Superior temporal gyrus (tissue), 1 donor: ENCODE results near the gene SCEL.
A peak's percentile ranks its signal among the peaks of the same experiment; 100 is the strongest.
"Not testable (repeated sequence)": the region's sequence is repeated elsewhere in the genome, so short reads cannot be mapped to it uniquely, and the experiment has no call there.

Experiments used
- DNase-seq: peaks from one replicate; pipeline ENCODE4 v3.0.0-alpha.2; 2016; ENCODE audit errors: extremely low spot score

SCEL gene

GRCh38 chr13:77660841-77661250, 125.3 kb downstream of the SCEL start:
- DNase-seq, result no peak

GRCh38 chr13:77662301-77662700, 126.8 kb downstream of the SCEL start:
- DNase-seq, result not testable (repeated sequence)

- DNase-seq, result not testable (repeated sequence)
These were observed 127.3 kb downstream of the SCEL start for GRCh38 chr13:77662831-77663230.

- DNase-seq, result peak; percentile 22
These were observed 139.3 kb downstream of the SCEL start for GRCh38 chr13:77674852-77675251.

GRCh38 chr13:77678691-77679235, 143.3 kb downstream of the SCEL start:
- DNase-seq, result no peak

GRCh38 chr13:77687799-77688198, 152.3 kb downstream of the SCEL start:
- no peak for DNase-seq

GRCh38 chr13:77691871-77692270, 156.4 kb downstream of the SCEL start:
- peak; percentile 47 for DNase-seq

- peak; percentile 81 for DNase-seq
These were observed 157.4 kb downstream of the SCEL start for GRCh38 chr13:77692746-77693448.

- no peak for DNase-seq
These were observed 158.0 kb downstream of the SCEL start for GRCh38 chr13:77693449-77693940.
